GM18517 (cell line): Measurements from ENCODE around the gene SLC27A5.
"Not testable (repeated sequence)": the region's sequence is repeated elsewhere in the genome, so short reads cannot be mapped to it uniquely, and the experiment has no call there.

Source experiments
- ATAC-seq: cut with Tn5 transposase; IDR thresholded peaks from one replicate; pipeline ENCODE4 v1.9.1; 2021; ENCODE audit warnings: mild to moderate bottlenecking, moderate library complexity; ENCODE audit not compliant: unreplicated experiment

SLC27A5 gene

DNA sequence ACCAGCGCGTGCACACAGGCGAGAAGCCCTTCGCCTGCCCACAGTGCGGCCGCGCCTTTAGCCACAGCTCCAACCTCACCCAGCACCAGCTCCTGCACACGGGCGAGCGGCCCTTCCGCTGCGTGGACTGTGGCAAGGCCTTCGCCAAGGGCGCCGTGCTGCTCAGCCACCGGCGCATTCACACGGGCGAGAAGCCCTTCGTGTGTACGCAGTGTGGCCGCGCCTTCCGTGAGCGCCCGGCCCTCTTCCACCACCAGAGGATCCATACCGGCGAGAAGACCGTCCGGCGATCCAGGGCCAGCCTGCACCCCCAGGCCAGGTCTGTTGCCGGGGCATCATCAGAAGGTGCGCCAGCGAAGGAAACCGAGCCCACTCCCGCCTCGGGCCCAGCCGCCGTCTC is 40.1 kb downstream of the SLC27A5 start:
- no peak for ATAC-seq

DNA sequence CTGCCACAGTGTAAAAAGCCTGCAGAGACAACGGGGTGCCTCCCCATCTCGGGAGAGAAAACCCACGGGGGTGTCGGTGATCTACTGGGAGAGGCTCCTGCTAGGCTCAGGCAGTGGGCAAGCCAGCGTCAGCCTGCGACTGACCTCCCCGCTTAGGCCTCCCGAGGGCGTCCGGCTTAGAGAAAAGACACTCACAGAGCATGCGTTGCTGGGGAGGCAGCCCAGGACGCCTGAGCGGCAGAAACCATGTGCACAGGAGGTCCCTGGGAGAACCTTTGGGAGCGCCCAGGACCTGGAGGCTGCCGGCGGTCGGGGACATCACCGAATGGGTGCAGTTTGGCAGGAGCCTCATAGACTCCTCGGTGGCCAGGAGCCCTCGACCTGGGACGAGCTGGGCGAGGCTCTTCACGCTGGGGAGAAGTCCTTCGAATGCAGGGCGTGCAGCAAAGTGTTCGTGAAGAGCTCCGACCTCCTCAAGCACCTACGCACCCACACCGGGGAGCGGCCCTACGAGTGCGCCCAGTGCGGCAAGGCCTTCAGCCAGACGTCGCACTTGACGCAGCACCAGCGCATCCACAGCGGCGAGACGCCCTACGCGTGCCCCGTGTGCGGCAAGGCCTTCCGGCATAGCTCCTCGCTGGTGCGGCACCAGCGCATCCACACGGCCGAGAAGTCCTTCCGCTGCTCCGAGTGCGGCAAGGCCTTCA is 40.8 kb downstream of the SLC27A5 start:
- not testable (repeated sequence) for ATAC-seq

- ATAC-seq: no peak
Measured at GRCh38 chr19:58469241-58470013, 42.4 kb downstream of the SLC27A5 start.

DNA sequence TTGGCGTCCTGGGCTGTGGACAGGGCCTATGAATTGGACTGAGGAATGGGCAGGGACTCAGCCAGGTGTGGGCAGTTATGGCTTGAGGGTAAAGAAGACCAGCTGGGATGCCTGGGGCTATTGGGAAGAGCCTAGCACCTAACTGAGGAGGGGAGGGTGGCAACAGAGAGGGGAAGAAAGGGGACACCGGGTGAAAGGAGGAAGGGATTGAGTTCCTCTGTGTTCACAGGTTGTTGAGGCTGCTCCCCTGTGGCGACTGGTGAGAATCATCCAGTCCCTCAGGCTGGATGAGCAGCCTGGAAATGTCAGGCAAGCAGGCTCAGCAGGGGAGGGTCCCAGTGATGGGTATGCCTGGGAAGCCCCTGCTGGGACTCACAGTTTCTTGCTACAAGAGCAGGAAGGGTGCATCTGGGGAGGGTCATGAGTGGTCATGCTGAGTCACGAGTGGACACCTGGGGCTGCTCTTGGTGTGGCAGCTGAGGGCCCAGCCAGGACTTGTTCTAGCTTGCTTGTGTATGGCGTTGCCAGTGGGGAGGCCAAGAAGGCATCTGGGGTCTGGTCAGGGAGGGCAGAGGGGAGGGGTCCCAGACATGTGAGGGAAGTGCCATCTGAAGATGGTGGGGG is 43.5 kb downstream of the SLC27A5 start:
- ATAC-seq: no peak

DNA sequence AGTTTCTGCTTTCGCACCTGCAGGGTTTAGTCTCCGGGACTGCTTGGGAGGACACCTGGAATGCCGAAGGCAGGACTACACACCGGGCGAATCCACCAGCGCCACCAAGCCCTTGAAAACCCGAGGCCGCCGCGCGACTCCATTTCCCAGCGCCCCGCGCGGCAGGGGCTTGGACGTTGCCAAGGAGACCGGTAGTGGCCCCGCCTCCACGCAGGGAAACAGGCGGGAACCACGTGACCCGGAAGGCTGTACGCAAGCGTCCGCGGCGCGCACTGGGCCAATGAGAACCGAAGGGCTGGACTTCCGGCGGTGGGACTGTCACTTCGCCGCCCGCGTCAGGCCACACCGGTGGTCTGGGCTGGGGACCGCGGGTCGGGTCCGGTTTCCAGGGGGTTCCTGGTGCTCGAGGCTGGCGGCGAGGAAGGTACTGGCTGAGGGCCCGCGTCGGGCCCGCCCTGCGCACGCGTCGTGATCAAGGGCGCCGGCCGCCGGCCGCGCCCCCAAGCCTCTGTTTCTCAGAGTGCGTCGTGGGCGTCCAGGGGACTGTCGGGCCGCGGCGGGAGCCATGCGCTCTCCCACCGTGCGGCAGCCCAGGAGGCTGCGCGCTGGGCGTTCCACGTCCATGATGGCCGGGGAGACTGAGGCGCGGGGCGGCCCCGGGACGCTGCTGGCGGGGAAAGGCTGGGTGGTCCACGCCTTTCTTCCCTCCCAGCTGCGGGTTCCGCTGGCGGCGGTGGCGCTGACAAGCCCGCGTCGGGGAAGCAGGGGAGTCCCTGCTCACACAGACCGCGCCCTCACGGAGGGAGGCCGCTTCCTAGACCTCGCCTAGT is 44.8 kb downstream of the SLC27A5 start, which contains the start of gene ZNF324:
TSS of gene ZNF324 (plus strand) at position 321 of the 830 bp plus-strand sequence. CDS start 2,106 bp downstream, outside the sequence.
- peak; percentile 78 for ATAC-seq

- ATAC-seq: no peak
Measured at GRCh38 chr19:58466089-58466759, 45.6 kb downstream of the SLC27A5 start.

- no peak for ATAC-seq
Measured at GRCh38 chr19:58460039-58460438, 51.8 kb downstream of the SLC27A5 start.

- ATAC-seq: no peak
Measured at GRCh38 chr19:58456111-58456510, 55.7 kb downstream of the SLC27A5 start.

DNA sequence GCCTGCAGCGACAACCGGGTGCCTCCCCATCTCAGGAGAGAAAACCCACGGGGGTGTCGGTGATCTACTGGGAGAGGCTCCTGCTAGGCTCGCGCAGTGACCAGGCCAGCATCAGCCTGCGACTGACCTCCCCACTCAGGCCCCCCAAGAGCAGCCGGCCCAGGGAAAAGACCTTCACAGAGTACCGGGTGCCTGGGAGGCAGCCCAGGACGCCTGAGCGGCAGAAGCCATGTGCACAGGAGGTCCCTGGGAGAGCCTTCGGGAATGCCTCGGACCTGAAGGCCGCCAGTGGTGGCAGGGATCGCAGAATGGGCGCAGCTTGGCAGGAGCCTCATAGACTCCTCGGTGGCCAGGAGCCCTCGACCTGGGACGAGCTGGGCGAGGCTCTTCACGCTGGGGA is 56.5 kb downstream of the SLC27A5 start:
- no peak for ATAC-seq

GRCh38 chr19:58453743-58454142 is 58.0 kb downstream of the SLC27A5 start:
- no peak for ATAC-seq

DNA sequence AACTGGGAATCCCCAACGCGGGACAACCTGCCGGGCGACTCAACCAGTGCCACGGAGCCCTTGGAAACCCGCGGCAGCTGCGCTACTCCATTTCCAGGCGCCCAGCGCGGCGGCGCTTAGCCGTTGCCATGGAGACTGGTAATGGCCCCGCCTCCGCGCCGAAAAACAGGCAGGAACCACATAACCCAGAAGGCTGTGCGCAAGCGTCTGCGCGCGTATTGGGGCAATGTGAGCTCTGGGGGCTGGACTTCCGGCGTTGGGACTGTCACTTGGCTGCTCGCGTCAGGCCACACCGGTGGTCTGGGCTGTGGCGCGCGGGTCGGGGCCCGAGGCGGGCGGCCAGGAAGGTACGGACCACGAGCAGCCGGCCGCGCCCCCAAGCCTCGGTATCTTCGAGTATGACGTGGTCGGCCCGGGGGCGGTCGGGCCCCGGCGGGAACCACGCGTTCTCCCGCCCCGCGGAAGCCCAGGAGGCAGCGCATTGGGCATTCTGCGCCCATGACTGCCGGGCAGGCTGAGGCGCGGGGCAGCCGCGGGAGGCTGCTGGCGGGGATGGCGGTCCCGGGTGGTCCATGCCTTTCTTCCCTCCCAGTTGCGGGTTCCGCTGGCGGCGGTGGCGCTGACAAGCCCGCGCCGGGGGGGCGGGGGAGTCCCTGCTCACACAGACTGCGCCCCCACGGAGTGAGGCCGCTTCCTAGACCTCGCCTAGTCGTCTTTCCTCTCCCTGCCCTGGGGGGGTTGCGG is 60.3 kb downstream of the SLC27A5 start, which contains the start of gene ZNF324B:
TSS of gene ZNF324B (plus strand) at position 265 of the 744 bp plus-strand sequence. CDS start 2,080 bp downstream, outside the sequence.
- ATAC-seq: peak; percentile 92

DNA sequence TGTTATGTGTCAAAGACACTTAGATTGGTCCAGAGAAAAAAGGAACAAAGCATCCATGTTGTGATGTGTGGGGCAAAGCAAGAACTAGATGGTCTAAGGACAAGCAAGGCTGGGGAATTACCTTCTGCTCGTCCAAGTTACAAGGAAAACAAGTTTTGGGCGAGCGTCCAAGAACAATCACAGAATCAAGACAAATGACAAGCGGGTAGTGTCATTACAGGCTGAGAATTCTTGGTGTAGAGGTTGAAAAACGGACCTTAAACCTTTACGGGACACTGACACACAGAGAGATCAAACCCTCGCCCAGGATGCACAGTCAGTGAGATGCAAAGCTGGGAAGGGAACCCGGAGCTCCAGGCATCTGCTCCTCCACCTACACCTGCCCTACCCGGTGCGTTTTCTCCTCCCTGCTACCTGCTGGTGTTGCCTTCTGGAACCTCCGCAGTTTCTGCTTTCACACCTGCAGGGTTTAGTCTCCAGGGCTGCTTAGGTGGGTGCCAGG is 60.9 kb downstream of the SLC27A5 start:
- ATAC-seq: no peak

GRCh38 chr19:58449980-58450379 is 61.8 kb downstream of the SLC27A5 start:
- not testable (repeated sequence) for ATAC-seq

DNA sequence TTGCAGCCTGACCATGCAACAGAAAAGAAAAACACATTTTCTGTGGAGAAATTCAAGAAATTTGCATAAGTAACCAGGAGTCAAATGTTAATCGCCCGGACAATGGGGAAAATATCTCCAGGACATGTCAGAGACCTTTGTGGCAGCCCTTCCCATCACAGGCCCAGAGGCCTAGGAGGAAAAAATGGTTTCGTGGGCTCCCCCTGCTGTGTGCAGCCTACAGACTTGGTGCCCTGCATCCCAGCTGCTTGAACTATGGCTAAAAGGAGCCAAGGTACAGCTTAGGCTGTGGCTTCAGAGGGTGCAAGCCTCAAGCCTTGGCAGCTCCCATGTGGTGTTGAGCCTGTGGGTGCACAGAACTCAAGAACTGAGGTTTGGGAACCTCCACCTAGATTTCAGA is 62.9 kb downstream of the SLC27A5 start:
- not testable (repeated sequence) for ATAC-seq
